GM23338 (cell line): Measurements from ENCODE around the gene LRIG1. TPM values are rescaled to one million over a fixed set of nuclear protein-coding genes. Genes with fewer than 3 reads are reported as not detected.

Experiments used
- ATAC-seq: fragments of 200-7000 bp; cut with Tn5 transposase; 3 replicates; pipeline ENCODE4 v1.9.1; 2020
- DNase-seq: peaks from one replicate; pipeline ENCODE4 v3.0.0-alpha.2; 2015; ENCODE audit warnings: low spot score
- H2AFZ ChIP-seq: fragments of 200-600 bp; sonication (generic); 2 replicates; pipeline ENCODE4 v1.8.0; 2016; ENCODE audit warnings: antibody characterized with exemption, mild to moderate bottlenecking, moderate library complexity
- H3F3A ChIP-seq: fragments of 200-600 bp; sonication (generic); replicated peaks from 2 replicates; pipeline ENCODE4 v1.8.0; 2017; ENCODE audit warnings: antibody characterized with exemption, mixed run types, low read depth
- H3K27ac ChIP-seq: fragments of 200-600 bp; sonication (generic); 2 replicates; pipeline ENCODE4 v1.6.1; 2016; ENCODE audit warnings: low read depth
- H3K27me3 ChIP-seq: fragments of 200-600 bp; sonication (generic); 2 replicates; pipeline ENCODE4 v1.8.0; 2016; ENCODE audit warnings: mild to moderate bottlenecking, mixed run types, moderate library complexity; ENCODE audit not compliant: insufficient read depth
- H3K36me3 ChIP-seq: fragments of 200-600 bp; sonication (generic); 2 replicates; pipeline ENCODE4 v1.8.0; 2016; ENCODE audit warnings: mild to moderate bottlenecking; ENCODE audit not compliant: insufficient read depth
- H3K4me1 ChIP-seq: fragments of 200-600 bp; sonication (generic); 2 replicates; pipeline ENCODE4 v1.8.0; 2016; ENCODE audit warnings: mild to moderate bottlenecking, moderate library complexity; ENCODE audit not compliant: insufficient read depth
- H3K4me2 ChIP-seq: fragments of 200-600 bp; sonication (generic); 2 replicates; pipeline ENCODE4 v1.7.1; 2017; ENCODE audit warnings: mixed run types
- H3K4me3 ChIP-seq: fragments of 200-600 bp; sonication (generic); 2 replicates; pipeline ENCODE4 v1.6.1; 2016; ENCODE audit warnings: mixed run types
- H3K79me2 ChIP-seq: fragments of 200-600 bp; sonication (generic); replicated peaks from 2 replicates; pipeline ENCODE4 v1.8.0; 2017; ENCODE audit warnings: mild to moderate bottlenecking; ENCODE audit not compliant: insufficient read depth
- H3K9me2 ChIP-seq: fragments of 200-600 bp; sonication (generic); 2 replicates; pipeline ENCODE4 v1.8.0; 2017; ENCODE audit not compliant: insufficient read depth
- H4K20me1 ChIP-seq: fragments of 200-600 bp; sonication (generic); replicated peaks from 2 replicates; pipeline ENCODE4 v1.8.0; 2017; ENCODE audit warnings: mild to moderate bottlenecking; ENCODE audit not compliant: insufficient read depth
- H3K27ac Mint-ChIP-seq: 2 replicates; pipeline ENCODE4 v1.8.0; 2020; ENCODE audit warnings: inconsistent platforms, mild to moderate bottlenecking, moderate library complexity, mixed read lengths
- H3K27me3 Mint-ChIP-seq: 3 replicates; pipeline ENCODE4 v1.8.0; 2022; ENCODE audit warnings: low read depth, mild to moderate bottlenecking, moderate library complexity, mixed read lengths, inconsistent platforms; ENCODE audit not compliant: insufficient read depth, poor library complexity
- H3K36me3 Mint-ChIP-seq: 3 replicates; pipeline ENCODE4 v1.8.0; 2021; ENCODE audit warnings: low read depth, mild to moderate bottlenecking, inconsistent platforms, moderate library complexity, mixed read lengths
- H3K4me1 Mint-ChIP-seq: 3 replicates; pipeline ENCODE4 v1.8.0; 2020; ENCODE audit warnings: mild to moderate bottlenecking, inconsistent platforms, mixed read lengths
- H3K4me3 Mint-ChIP-seq: 3 replicates; pipeline ENCODE4 v1.8.0; 2021; ENCODE audit warnings: moderate library complexity, mild to moderate bottlenecking, inconsistent platforms, mixed read lengths
- H3K9me3 Mint-ChIP-seq: 3 replicates; pipeline ENCODE4 v1.8.0; 2020; ENCODE audit warnings: moderate library complexity, mild to moderate bottlenecking, inconsistent platforms, mixed read lengths
- CREB1 ChIP-seq: fragments of 250-450 bp; sonication (Bioruptor Pico); IDR thresholded peaks from 2 replicates; pipeline ENCODE4 v1.5.0; 2020; ENCODE audit warnings: low read depth, mild to moderate bottlenecking, moderate library complexity
- ETS1 ChIP-seq: IDR thresholded peaks from 2 replicates; pipeline ENCODE4 v1.6.1; 2016; ENCODE audit warnings: antibody characterized with exemption
- EZH2 ChIP-seq: fragments of 200-600 bp; sonication (generic); IDR thresholded peaks from one replicate; pipeline ENCODE4 v1.8.0; 2017; ENCODE audit warnings: antibody characterized with exemption, mild to moderate bottlenecking, low read depth; ENCODE audit not compliant: unreplicated experiment
- EZH2phosphoT487 ChIP-seq: fragments of 200-600 bp; sonication (generic); IDR thresholded peaks from one replicate; pipeline ENCODE4 v1.8.1; 2018; ENCODE audit warnings: antibody characterized with exemption; ENCODE audit not compliant: unreplicated experiment
- JUNB ChIP-seq: IDR thresholded peaks from one replicate; pipeline ENCODE4 v1.6.1; 2016; ENCODE audit warnings: antibody characterized with exemption; ENCODE audit not compliant: unreplicated experiment
- NANOG ChIP-seq: IDR thresholded peaks from 2 replicates; pipeline ENCODE4 v1.6.1; 2016; ENCODE audit warnings: antibody characterized with exemption, borderline replicate concordance
- POLR2AphosphoS5 ChIP-seq: IDR thresholded peaks from 2 replicates; pipeline ENCODE4 v1.6.1; 2016; ENCODE audit warnings: antibody characterized with exemption, low read depth
- STAT1 ChIP-seq: IDR thresholded peaks from one replicate; pipeline ENCODE4 v1.6.1; 2016; ENCODE audit warnings: antibody characterized with exemption; ENCODE audit not compliant: unreplicated experiment
- ZNF114 ChIP-seq: fragments of 250-450 bp; sonication (Bioruptor Pico); IDR thresholded peaks from 2 replicates; pipeline ENCODE4 v1.5.0; 2020; ENCODE audit warnings: mild to moderate bottlenecking, moderate library complexity
- ZNF331 ChIP-seq: fragments of 250-450 bp; sonication (Bioruptor Pico); IDR thresholded peaks from 2 replicates; pipeline ENCODE4 v1.5.0; 2020; ENCODE audit warnings: low read depth, mild to moderate bottlenecking, moderate library complexity
- polyA plus RNA-seq: library from polyadenylated mRNA; unstranded; fragments of >200 nt; fragmentation: Nextera tagmentation; extraction: Ambion mirVana; gene quantifications from 2 replicates; pipeline ENCODE4 v1.2.1, GENCODE V29; 2016
- total RNA-seq: library from RNA; depleted of rRNA; stranded (reverse); fragments of >200 nt; shearing (Covaris generic); gene quantifications from 2 replicates; pipeline ENCODE4 v1.2.3, GENCODE V29; 2014
- TF ChIP-seq, protein P1 (sequence below), 2 experiments: fragments of 200-600 bp in 1 of 2; sonication (generic) in 1 of 2; conservative IDR thresholded peaks; 2 replicates each; pipeline versions ENCODE4 v1.5.1 to v1.6.1; 2016 to 2017; ENCODE audit warnings: antibody characterized with exemption in 2 of 2, low read depth in 2 of 2, mild to moderate bottlenecking in 2 of 2, moderate library complexity in 1 of 2

Gene LRIG1
- total and polyA plus RNA-seq, 2 experiments from 2014 or later, result 40.0 to 134 TPM

- TF ChIP-seq POLR2AphosphoS5 (no peak), CREB1 (CRISPR knock-in tag) (no peak), NANOG (no peak), EZH2phosphoT487 (no peak), EZH2 (no peak), ZNF331 (no peak), STAT1 (no peak), ZNF114 (CRISPR knock-in tag) (no peak), JUNB (no peak)
- TF ChIP-seq, protein P1, sequence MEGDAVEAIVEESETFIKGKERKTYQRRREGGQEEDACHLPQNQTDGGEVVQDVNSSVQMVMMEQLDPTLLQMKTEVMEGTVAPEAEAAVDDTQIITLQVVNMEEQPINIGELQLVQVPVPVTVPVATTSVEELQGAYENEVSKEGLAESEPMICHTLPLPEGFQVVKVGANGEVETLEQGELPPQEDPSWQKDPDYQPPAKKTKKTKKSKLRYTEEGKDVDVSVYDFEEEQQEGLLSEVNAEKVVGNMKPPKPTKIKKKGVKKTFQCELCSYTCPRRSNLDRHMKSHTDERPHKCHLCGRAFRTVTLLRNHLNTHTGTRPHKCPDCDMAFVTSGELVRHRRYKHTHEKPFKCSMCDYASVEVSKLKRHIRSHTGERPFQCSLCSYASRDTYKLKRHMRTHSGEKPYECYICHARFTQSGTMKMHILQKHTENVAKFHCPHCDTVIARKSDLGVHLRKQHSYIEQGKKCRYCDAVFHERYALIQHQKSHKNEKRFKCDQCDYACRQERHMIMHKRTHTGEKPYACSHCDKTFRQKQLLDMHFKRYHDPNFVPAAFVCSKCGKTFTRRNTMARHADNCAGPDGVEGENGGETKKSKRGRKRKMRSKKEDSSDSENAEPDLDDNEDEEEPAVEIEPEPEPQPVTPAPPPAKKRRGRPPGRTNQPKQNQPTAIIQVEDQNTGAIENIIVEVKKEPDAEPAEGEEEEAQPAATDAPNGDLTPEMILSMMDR (conservative IDR thresholded peaks at IDR 0.05; ENCODE audit: low read depth in 2 of 2), result no peak
These were observed 129.4 kb downstream of the LRIG1 start (continued) for GRCh38 chr3:66371432-66371831.

DNA sequence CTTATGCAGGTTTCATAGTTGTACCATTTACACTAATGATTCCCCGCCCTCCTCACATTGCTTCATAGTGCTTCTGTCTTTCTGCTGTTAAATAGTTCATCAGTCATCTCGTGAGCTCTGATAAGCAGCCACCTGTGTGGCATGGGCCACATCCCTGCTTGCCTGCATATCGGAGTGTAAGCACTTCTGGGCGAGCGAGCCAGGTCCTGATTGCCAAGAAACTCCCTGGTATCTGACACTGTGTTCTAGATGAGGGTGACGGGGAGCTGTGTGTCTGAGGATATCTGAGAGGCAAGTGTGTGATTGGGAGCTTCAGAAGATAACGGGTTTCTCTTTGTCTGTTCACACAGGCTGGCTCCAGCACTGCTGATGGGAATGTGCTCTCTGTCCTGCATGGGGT is 130.6 kb downstream of the LRIG1 start:
- H3K27ac ChIP-seq, result no peak overlapping the region
- ATAC-seq, result no peak
- TF ChIP-seq POLR2AphosphoS5, result no peak
- TF ChIP-seq EZH2phosphoT487, result no peak
- no peak for TF ChIP-seq ETS1
- DNase-seq, result no peak
- no peaks in the 10 kb centered on the region for H3K27me3 ChIP-seq
- no peaks in the 10 kb centered on the region for H3K36me3 ChIP-seq
- Mint-ChIP-seq H3K27ac (no peak overlapping the region), H3K4me3 (no peak overlapping the region), H3K27me3 (peaks cover 2% of the 10 kb centered on the region), H3K36me3 (peaks cover 8% of the 10 kb centered on the region; the same call in 2 of the 3 replicates), H3K4me1 (peaks cover 17% of the 10 kb centered on the region), H3K9me3 (no peaks in the 10 kb centered on the region)
- no peak overlapping the region for H2AFZ ChIP-seq
- peaks cover 15% of the 10 kb centered on the region for H3K4me1 ChIP-seq
- H3K4me2 ChIP-seq, result no peak overlapping the region
- no peaks in the 10 kb centered on the region for H3K9me2 ChIP-seq
- no peaks in the 10 kb centered on the region for H4K20me1 ChIP-seq
- no peak overlapping the region for H3K4me3 ChIP-seq
- H3K79me2 ChIP-seq, result no peaks in the 10 kb centered on the region
- no peaks in the 10 kb centered on the region for H3F3A ChIP-seq

GRCh38 chr3:66367979-66368378 is 132.8 kb downstream of the LRIG1 start:
- Mint-ChIP-seq H3K4me1 (peaks cover 21% of the 10 kb centered on the region), H3K4me3 (no peak overlapping the region), H3K36me3 (no peaks in the 10 kb centered on the region; the same call in 2 of the 3 replicates), H3K27ac (no peak overlapping the region), H3K9me3 (no peaks in the 10 kb centered on the region), H3K27me3 (peaks cover 2% of the 10 kb centered on the region)
- no peaks in the 10 kb centered on the region for H3F3A ChIP-seq
- no peak for ATAC-seq
- H3K27me3 ChIP-seq, result no peaks in the 10 kb centered on the region
- peaks cover 17% of the 10 kb centered on the region for H3K4me1 ChIP-seq
- no peaks in the 10 kb centered on the region for H3K9me2 ChIP-seq
- no peaks in the 10 kb centered on the region for H4K20me1 ChIP-seq
- no peak for TF ChIP-seq ETS1
- no peak for TF ChIP-seq JUNB
- no peak overlapping the region for H3K4me2 ChIP-seq
- no peak overlapping the region for H3K27ac ChIP-seq
- no peak overlapping the region for H3K4me3 ChIP-seq
- H3K36me3 ChIP-seq, result no peaks in the 10 kb centered on the region
- H3K79me2 ChIP-seq, result no peaks in the 10 kb centered on the region
- DNase-seq, result no peak
- no peak overlapping the region for H2AFZ ChIP-seq
